GM12878 (cell line): ENCODE measurements around the gene LGALS9B. TPM values are rescaled to one million over a fixed set of nuclear protein-coding genes. Genes with fewer than 3 reads are reported as not detected.
"Not testable (repeated sequence)": the region's sequence is repeated elsewhere in the genome, so short reads cannot be mapped to it uniquely, and the experiment has no call there.

Source experiments
- ATAC-seq: fragments of 200-7000 bp; cut with Tn5 transposase; 3 replicates; pipeline ENCODE4 v1.9.1; 2020; ENCODE audit warnings: mild to moderate bottlenecking, moderate library complexity
- BruUV-seq: library from RNA; stranded (reverse); fragments of 400-500 nt; replicated peaks from 2 replicates; lab custom pipeline; 2021; lab: Mats Ljungman, UMichigan
- CTCF ChIA-PET: fragments of 300-600 bp; sonication (Branson Sonifier 250); formaldehyde crosslinking; extraction: SDS; loops from one replicate; lab custom pipeline; 2021; ENCODE audit warnings: inconsistent platforms; lab: Yijun Ruan, JAX
- POLR2A ChIA-PET: fragments of 350-600 bp; formaldehyde crosslinking; extraction: SDS; loops from one replicate; lab custom pipeline; 2021; ENCODE audit warnings: inconsistent platforms; lab: Charles Lee
- RAD21 ChIA-PET: fragments of 300-600 bp; sonication (Branson Sonifier 250); formaldehyde crosslinking; loops from one replicate; lab custom pipeline; 2023; ENCODE audit warnings: antibody characterized with exemption; ENCODE audit not compliant: unreplicated experiment; lab: Charles Lee
- SMC1A ChIA-PET: fragments of 300-600 bp; sonication (Branson Sonifier 250); formaldehyde crosslinking; loops from one replicate; lab custom pipeline; 2023; ENCODE audit not compliant: unreplicated experiment, uncharacterized antibody; lab: Charles Lee
- DNase-seq: peaks from one replicate; pipeline ENCODE4 v3.0.0-alpha.2; 2011; ENCODE audit warnings: low read depth, low spot score
- FAIRE-seq: peaks from 3 replicates; lab custom pipeline; 2011; peaks lifted over from hg19 to GRCh38; lab: Jason Lieb, UNC
- H2AFZ ChIP-seq: 2 replicates; pipeline ENCODE4 v1.6.0; 2011; ENCODE audit warnings: low read depth, low read length, control low read depth; ENCODE audit not compliant: control insufficient read depth
- H3K27ac ChIP-seq: 2 replicates; pipeline ENCODE4 v1.5.1; 2011; ENCODE audit warnings: control low read depth; ENCODE audit not compliant: control insufficient read depth, insufficient read depth
- H3K27me3 ChIP-seq, 2 experiments: replicated peaks in 1 of 2; 2 replicates each; pipeline versions ENCODE4 v1.6.0 to v1.6.1; 2011; ENCODE audit warnings: low read length in 1 of 2; ENCODE audit not compliant: control insufficient read depth in 2 of 2, insufficient read depth in 2 of 2
- H3K36me3 ChIP-seq, 2 experiments: 2 replicates each; pipeline ENCODE4 v1.5.1; 2011; ENCODE audit warnings: low read length in 1 of 2; ENCODE audit not compliant: control insufficient read depth in 2 of 2, insufficient read depth in 2 of 2
- H3K4me1 ChIP-seq: 2 replicates; pipeline ENCODE4 v1.6.1; 2011; ENCODE audit warnings: mild to moderate bottlenecking, low read length, moderate library complexity, mixed read lengths; ENCODE audit not compliant: control insufficient read depth, insufficient read depth
- H3K4me2 ChIP-seq: 2 replicates; pipeline ENCODE4 v1.6.0; 2011; ENCODE audit warnings: control low read depth; ENCODE audit not compliant: control insufficient read depth, insufficient read depth
- H3K4me3 ChIP-seq: fragments of 200-600 bp; sonication (generic); 2 replicates; pipeline ENCODE4 v1.5.1; 2016
- H3K79me2 ChIP-seq: 2 replicates; pipeline ENCODE4 v1.6.0; 2011; ENCODE audit warnings: low read length; ENCODE audit not compliant: control insufficient read depth, insufficient read depth
- H3K9ac ChIP-seq: 2 replicates; pipeline ENCODE4 v1.8.0; 2011; ENCODE audit warnings: low read length, control low read depth, mixed read lengths; ENCODE audit not compliant: control insufficient read depth, insufficient read depth
- H3K9me3 ChIP-seq: replicated peaks from 3 replicates; pipeline ENCODE4 v1.5.1; 2011; ENCODE audit warnings: mild to moderate bottlenecking, low read length; ENCODE audit not compliant: control insufficient read depth, insufficient read depth
- H4K20me1 ChIP-seq: 2 replicates; pipeline ENCODE4 v1.6.0; 2011; ENCODE audit not compliant: control insufficient read depth, insufficient read depth
- WGBS: methylation state at CpG from one replicate; pipeline ENCODE4 v1.1.6; 2016; ENCODE audit warnings: low lambda C conversion rate; ENCODE audit not compliant: insufficient replicate concordance, insufficient coverage; ENCODE audit errors: missing lambda C conversion rate; 5-methylcytosine and 5-hydroxymethylcytosine counted together
- in situ Hi-C: fragments of 300-500 bp; cut with MboI; formaldehyde crosslinking; loops from 9 replicates; pipeline ENCODE4 v1.14.3; 2018; ENCODE audit warnings: mixed read lengths
- intact Hi-C: fragments of 100-400 bp; cut with micrococcal nuclease; formaldehyde crosslinking; loops from one replicate; pipeline ENCODE4 v1.14.2; 2022; ENCODE audit not compliant: unreplicated experiment
- polyA plus RNA-seq, 11 experiments: library from polyadenylated mRNA; depleted of rRNA in 4 of 11; unstranded in 6 of 11; stranded (reverse) in 5 of 11; fragments of >200 nt; fragmentation: Nextera tagmentation in 4 of 11; fragmentation: Illumina TruSeq in 1 of 11; extraction: Ambion mirVana in 4 of 11; extraction: Trizol in 1 of 11; gene quantifications; 1 replicate in 1 of 11; 2 replicates in 10 of 11; pipeline versions ENCODE4 v1.2.1 to v1.2.3, GENCODE V29; 2011 to 2016; ENCODE audit warnings: inconsistent platforms in 2 of 11, missing spikeins in 2 of 11, low read depth in 1 of 11
- total RNA-seq, 4 experiments: library from RNA; depleted of rRNA in 3 of 4; stranded (reverse); fragments of >200 nt in 3 of 4; fragmentation: Illumina TruSeq in 1 of 4; extraction: Trizol in 1 of 4; gene quantifications; 2 replicates each; pipeline versions ENCODE4 v1.2.1 to v1.2.3, GENCODE V29; 2013 to 2021

The LGALS9B gene
- total and polyA plus RNA-seq, 10 of the 15 experiments (the other 5 are each of a cell fraction or from before 2014, with no cell fraction given), result 0.09 to 1.4 (median 0.48) TPM; not detected in 2

DNA sequence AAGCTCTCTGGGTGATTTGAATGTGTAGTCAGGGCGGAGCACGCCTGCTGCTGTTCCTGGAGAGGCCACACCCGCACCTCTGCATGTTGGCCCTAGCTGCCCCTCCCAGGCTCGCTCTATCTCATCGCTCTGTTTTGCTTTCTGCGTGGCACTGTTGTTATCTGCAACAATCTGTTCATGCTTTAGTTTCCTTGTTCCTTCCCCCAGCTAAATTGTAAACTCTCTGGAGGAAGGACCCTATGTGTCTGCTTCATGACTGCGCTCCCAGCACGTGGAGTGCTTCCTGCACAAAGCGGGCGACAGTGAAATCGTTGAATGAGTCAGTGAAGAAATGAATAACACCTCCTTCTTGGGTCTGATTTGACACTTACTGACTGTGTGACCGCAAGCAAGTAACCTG is 16.5 kb downstream of the LGALS9B start:
- WGBS, result no CpG with 5 or more reads among the region's 12 CpGs
- H3K27ac ChIP-seq, H3K4me1 ChIP-seq, intact Hi-C loops, H3K4me2 ChIP-seq, H3K4me3 ChIP-seq, in situ Hi-C loops, H4K20me1 ChIP-seq, RAD21 ChIA-PET, H3K79me2 ChIP-seq, CTCF ChIA-PET, POLR2A ChIA-PET, BruUV-seq, H2AFZ ChIP-seq, H3K36me3 ChIP-seq, SMC1A ChIA-PET, H3K9me3 ChIP-seq, H3K27me3 ChIP-seq, H3K9ac ChIP-seq, DNase-seq: not testable (repeated sequence)
- peak; percentile 57 for ATAC-seq
- peak; percentile 47 for FAIRE-seq

DNA sequence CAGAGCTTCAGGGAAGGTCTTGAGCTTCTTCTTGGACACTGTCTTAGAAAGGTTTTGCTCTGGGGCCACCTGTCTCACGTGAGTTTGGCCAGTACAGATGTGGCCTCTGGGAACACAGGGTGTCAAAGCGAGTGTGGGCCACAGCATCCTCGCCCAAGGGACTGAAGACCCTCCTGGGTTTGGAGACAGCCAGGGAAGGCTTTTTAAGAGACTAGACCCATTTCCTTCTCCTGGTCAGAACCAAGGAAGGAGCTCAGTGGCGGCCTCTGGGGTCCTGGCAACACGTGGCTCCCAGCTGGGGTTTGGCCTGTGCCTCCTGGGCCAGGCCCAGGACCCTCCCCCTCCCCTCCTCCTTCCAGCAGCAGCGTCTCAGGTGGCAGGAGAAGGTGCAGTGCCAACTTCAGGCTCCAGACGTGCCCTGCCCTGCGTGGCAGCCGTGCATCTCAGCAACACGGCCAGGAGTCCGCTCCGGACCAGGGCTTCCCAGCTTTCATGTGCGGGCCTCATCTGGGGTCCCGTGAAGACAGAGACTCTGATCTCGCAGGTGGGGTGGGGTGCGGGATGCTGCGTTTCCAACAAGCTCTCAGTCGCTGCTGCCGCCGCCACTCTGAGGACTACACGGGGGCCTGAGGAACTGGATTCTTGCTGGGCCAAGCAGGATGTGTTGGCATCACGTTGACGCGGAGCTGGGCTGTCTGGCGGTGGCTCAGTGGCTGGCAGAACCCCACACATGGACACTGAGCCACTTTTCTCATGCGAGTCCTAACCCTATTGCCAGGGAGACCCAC is 19.6 kb downstream of the LGALS9B start:
- ATAC-seq, in situ Hi-C loops, H2AFZ ChIP-seq, POLR2A ChIA-PET, RAD21 ChIA-PET, DNase-seq, H3K79me2 ChIP-seq, H4K20me1 ChIP-seq, CTCF ChIA-PET, BruUV-seq, H3K4me3 ChIP-seq, H3K9ac ChIP-seq, H3K36me3 ChIP-seq, H3K27ac ChIP-seq, SMC1A ChIA-PET, H3K9me3 ChIP-seq, H3K4me2 ChIP-seq, FAIRE-seq, H3K27me3 ChIP-seq, H3K4me1 ChIP-seq, intact Hi-C loops: not testable (repeated sequence)
- WGBS, result 41% methylated on average over 22 of the region's 26 CpGs

DNA sequence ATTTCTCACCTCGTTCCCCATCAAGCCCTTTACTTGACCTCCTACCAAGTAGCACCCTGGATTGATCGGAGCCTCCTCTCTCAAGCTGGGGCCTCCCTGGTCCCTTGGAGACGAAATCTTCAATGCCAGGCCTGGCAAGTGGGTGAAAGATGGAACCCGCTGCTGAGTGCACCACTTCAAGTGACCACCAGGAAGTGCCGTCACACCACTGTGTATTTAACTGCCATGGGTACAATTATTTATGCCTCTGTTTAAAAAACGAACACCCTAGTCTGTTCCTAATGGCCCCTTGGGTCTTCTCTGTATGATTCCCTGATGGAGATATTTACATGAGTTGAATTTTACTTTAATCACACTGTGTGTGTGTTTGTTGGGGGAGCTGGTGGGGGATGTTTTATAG is 20.4 kb downstream of the LGALS9B start:
- H3K4me2 ChIP-seq, intact Hi-C loops, H3K9me3 ChIP-seq, RAD21 ChIA-PET, H3K4me3 ChIP-seq, H3K27ac ChIP-seq, H3K27me3 ChIP-seq, H2AFZ ChIP-seq, H3K36me3 ChIP-seq, DNase-seq, POLR2A ChIA-PET, SMC1A ChIA-PET, H3K4me1 ChIP-seq, H4K20me1 ChIP-seq, H3K9ac ChIP-seq, in situ Hi-C loops, FAIRE-seq, BruUV-seq, CTCF ChIA-PET, H3K79me2 ChIP-seq: not testable (repeated sequence)
- WGBS, result 39% methylated on average over 6 of the region's 6 CpGs
- ATAC-seq, result peak; percentile 58

GRCh38 chr17:20444581-20445236 is 22.6 kb downstream of the LGALS9B start:
- DNase-seq, H3K27me3 ChIP-seq, CTCF ChIA-PET, in situ Hi-C loops, intact Hi-C loops, FAIRE-seq, H3K4me3 ChIP-seq, H3K27ac ChIP-seq, H3K9ac ChIP-seq, H3K79me2 ChIP-seq, H3K4me2 ChIP-seq, BruUV-seq, H2AFZ ChIP-seq, ATAC-seq, H4K20me1 ChIP-seq, H3K4me1 ChIP-seq, H3K9me3 ChIP-seq, POLR2A ChIA-PET, RAD21 ChIA-PET, H3K36me3 ChIP-seq, SMC1A ChIA-PET: not testable (repeated sequence)
- WGBS, result 80% methylated on average over 1 of the region's 8 CpGs
